Vagina (tissue), 2 donors: ENCODE results near the gene TMED10.

ENCODE experiments used
- POLR2A ChIP-seq, 2 donors: fragments of 450-650 bp; IDR thresholded peaks; one replicate each; pipeline ENCODE4 v1.6.1; 2017; ENCODE audit warnings: antibody characterized with exemption in 2 of 2, mild to moderate bottlenecking in 2 of 2, moderate library complexity in 2 of 2
- POLR2AphosphoS5 ChIP-seq, 2 donors: sonication (generic); formaldehyde crosslinking; IDR thresholded peaks; one replicate each; pipeline ENCODE4 v1.9.0; 2017; ENCODE audit warnings: antibody characterized with exemption in 2 of 2, mild to moderate bottlenecking in 2 of 2, low read depth in 1 of 2; ENCODE audit not compliant: insufficient read depth in 1 of 2
- TF ChIP-seq, protein P1 (sequence below), 3 experiments: fragments of 450-650 bp in 2 of 3; fragments of 200-600 bp in 1 of 3; sonication (generic) in 1 of 3; IDR thresholded peaks; one replicate each; pipeline ENCODE4 v1.5.1; 2017 to 2019; ENCODE audit warnings: antibody characterized with exemption in 3 of 3, mild to moderate bottlenecking in 2 of 3, moderate library complexity in 2 of 3

- TF ChIP-seq, protein P1, sequence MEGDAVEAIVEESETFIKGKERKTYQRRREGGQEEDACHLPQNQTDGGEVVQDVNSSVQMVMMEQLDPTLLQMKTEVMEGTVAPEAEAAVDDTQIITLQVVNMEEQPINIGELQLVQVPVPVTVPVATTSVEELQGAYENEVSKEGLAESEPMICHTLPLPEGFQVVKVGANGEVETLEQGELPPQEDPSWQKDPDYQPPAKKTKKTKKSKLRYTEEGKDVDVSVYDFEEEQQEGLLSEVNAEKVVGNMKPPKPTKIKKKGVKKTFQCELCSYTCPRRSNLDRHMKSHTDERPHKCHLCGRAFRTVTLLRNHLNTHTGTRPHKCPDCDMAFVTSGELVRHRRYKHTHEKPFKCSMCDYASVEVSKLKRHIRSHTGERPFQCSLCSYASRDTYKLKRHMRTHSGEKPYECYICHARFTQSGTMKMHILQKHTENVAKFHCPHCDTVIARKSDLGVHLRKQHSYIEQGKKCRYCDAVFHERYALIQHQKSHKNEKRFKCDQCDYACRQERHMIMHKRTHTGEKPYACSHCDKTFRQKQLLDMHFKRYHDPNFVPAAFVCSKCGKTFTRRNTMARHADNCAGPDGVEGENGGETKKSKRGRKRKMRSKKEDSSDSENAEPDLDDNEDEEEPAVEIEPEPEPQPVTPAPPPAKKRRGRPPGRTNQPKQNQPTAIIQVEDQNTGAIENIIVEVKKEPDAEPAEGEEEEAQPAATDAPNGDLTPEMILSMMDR (IDR thresholded peaks at IDR 0.05): no peak
- no peak for TF ChIP-seq POLR2A (IDR thresholded peaks at IDR 0.05)
- no peak for TF ChIP-seq POLR2AphosphoS5 (IDR thresholded peaks at IDR 0.05; ENCODE audit: insufficient read depth in 1 of 2, low read depth in 1 of 2)
These were observed 86.1 kb downstream of the TMED10 start for GRCh38 chr14:75090353-75090752.
